Measurements from ENCODE around the gene BRINP1. TPM values are rescaled to one million over a fixed set of nuclear protein-coding genes. Genes with fewer than 3 reads are reported as not detected.

BRINP1 gene
- polyA plus RNA-seq, 3 donors = not detected

DNA sequence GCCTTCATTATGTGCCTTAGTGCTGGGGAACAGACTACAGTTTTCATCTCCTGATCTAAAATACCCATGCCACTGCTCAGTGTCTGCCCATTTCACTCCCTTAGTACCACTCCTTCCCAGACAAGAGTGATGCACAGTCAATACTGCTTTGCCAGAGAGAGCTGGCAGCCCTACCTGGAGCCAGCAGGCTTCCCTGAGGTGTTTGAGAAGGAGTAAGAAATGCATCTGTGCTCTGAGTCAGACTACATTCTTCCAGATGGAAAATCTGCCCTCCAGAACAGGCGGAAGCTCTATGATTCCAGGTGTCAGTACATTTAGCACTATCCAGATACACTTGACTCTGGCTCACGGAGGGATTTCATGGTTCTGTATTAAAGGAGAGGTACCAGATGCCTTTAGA, 209.8 kb downstream of the BRINP1 start:
- H3K27me3 Mint-ChIP-seq (ENCODE audit: low read depth in 3 of 3) = peaks cover 0 to 3% (median 0%) of the 10 kb centered on the region in 3 donors
- no peak for TF ChIP-seq CTCF (IDR thresholded peaks at IDR 0.05)
- peaks cover 3 to 6% (median 4%) of the 10 kb centered on the region in 7 donors for H3K9me3 Mint-ChIP-seq
- Histone ChIP-seq H4K20me1 (ENCODE audit: insufficient read depth, low read length) (no peaks in the 10 kb centered on the region), H3K79me2 (ENCODE audit: insufficient read depth, low read length) (no peaks in the 10 kb centered on the region), H3K4me1 (ENCODE audit: control insufficient read depth in 1 of 2, insufficient read depth in 2 of 2, low read length in 2 of 2) (no peaks in the 10 kb centered on the region), H2AFZ (ENCODE audit: insufficient read depth, low read depth, low read length, poor library complexity, severe bottlenecking) (no peak overlapping the region), H3K27ac (ENCODE audit: low read depth in 1 of 2, low read length in 2 of 2) (no peak overlapping the region), H3K4me3 (replicated peaks in 1 of 3; ENCODE audit: low read depth in 2 of 3, low read length in 3 of 3) (no peak overlapping the region), H3K27me3 (ENCODE audit: control insufficient read depth in 2 of 2, insufficient read depth in 2 of 2, low read length in 2 of 2) (no peaks in the 10 kb centered on the region), H3K9me3 (replicated peaks in 1 of 2; ENCODE audit: control insufficient read depth in 1 of 2, insufficient read depth in 1 of 2, low read length in 2 of 2) (no peaks in the 10 kb centered on the region), H3K4me2 (replicated peaks; ENCODE audit: extremely low read depth, low read length, poor library complexity, severe bottlenecking) (no peak overlapping the region), H3K9ac (ENCODE audit: insufficient read depth, low read length, poor library complexity, severe bottlenecking) (no peak overlapping the region), H3K36me3 (replicated peaks in 1 of 2; ENCODE audit: control insufficient read depth in 1 of 2, insufficient read depth in 2 of 2, low read length in 2 of 2) (no peaks in the 10 kb centered on the region)
- no peak overlapping the region for H3K4me3 Mint-ChIP-seq
- H3K4me1 Mint-ChIP-seq = no peaks in the 10 kb centered on the region
- no peak overlapping the region for H3K27ac Mint-ChIP-seq
- no peaks in the 10 kb centered on the region for H3K36me3 Mint-ChIP-seq
- intact Hi-C loops (cut with micrococcal nuclease) = no loop called here
- no CpG with 5 or more reads among the region's 2 CpGs for WGBS (ENCODE audit: insufficient coverage)
- DNase-seq = no peak

GRCh38 chr9:119157196-119157595, 212.0 kb downstream of the BRINP1 start:
- H3K4me1 Mint-ChIP-seq = no peaks in the 10 kb centered on the region

More at GRCh38 chr9:119157196-119157595, 212.0 kb downstream of the BRINP1 start:
- Histone ChIP-seq H3K27me3 (ENCODE audit: control insufficient read depth in 2 of 2, insufficient read depth in 2 of 2, low read length in 2 of 2) (no peaks in the 10 kb centered on the region), H3K4me1 (ENCODE audit: control insufficient read depth in 1 of 2, insufficient read depth in 2 of 2, low read length in 2 of 2) (no peaks in the 10 kb centered on the region), H3K9me3 (replicated peaks in 1 of 2; ENCODE audit: control insufficient read depth in 1 of 2, insufficient read depth in 1 of 2, low read length in 2 of 2) (no peaks in the 10 kb centered on the region), H2AFZ (ENCODE audit: insufficient read depth, low read depth, low read length, poor library complexity, severe bottlenecking) (no peak overlapping the region), H3K9ac (ENCODE audit: insufficient read depth, low read length, poor library complexity, severe bottlenecking) (no peak overlapping the region), H3K27ac (ENCODE audit: low read depth in 1 of 2, low read length in 2 of 2) (no peak overlapping the region), H3K4me3 (replicated peaks in 1 of 3; ENCODE audit: low read depth in 2 of 3, low read length in 3 of 3) (no peak overlapping the region), H4K20me1 (ENCODE audit: insufficient read depth, low read length) (no peaks in the 10 kb centered on the region), H3K36me3 (replicated peaks in 1 of 2; ENCODE audit: control insufficient read depth in 1 of 2, insufficient read depth in 2 of 2, low read length in 2 of 2) (no peaks in the 10 kb centered on the region), H3K79me2 (ENCODE audit: insufficient read depth, low read length) (no peaks in the 10 kb centered on the region), H3K4me2 (replicated peaks; ENCODE audit: extremely low read depth, low read length, poor library complexity, severe bottlenecking) (no peak overlapping the region)
- Mint-ChIP-seq H3K27ac (no peak overlapping the region), H3K27me3 (ENCODE audit: low read depth in 3 of 3) (peaks cover 0 to 3% (median 0%) of the 10 kb centered on the region in 3 donors), H3K9me3 (peaks cover 2 to 6% (median 3%) of the 10 kb centered on the region in 7 donors), H3K4me3 (no peak overlapping the region), H3K36me3 (no peaks in the 10 kb centered on the region)
- intact Hi-C loops (cut with micrococcal nuclease) = no loop called here
- WGBS (ENCODE audit: insufficient coverage) = 76% methylated on average over 2 of the region's 2 CpGs
- TF ChIP-seq CTCF (IDR thresholded peaks at IDR 0.05) = no peak
- DNase-seq = no peak

Measured in CD14-positive monocyte (primary cell).